ENCODE data around the gene LNPEP.
A peak's percentile ranks its signal among the peaks of the same experiment; 100 is the strongest.

The LNPEP gene

DNA sequence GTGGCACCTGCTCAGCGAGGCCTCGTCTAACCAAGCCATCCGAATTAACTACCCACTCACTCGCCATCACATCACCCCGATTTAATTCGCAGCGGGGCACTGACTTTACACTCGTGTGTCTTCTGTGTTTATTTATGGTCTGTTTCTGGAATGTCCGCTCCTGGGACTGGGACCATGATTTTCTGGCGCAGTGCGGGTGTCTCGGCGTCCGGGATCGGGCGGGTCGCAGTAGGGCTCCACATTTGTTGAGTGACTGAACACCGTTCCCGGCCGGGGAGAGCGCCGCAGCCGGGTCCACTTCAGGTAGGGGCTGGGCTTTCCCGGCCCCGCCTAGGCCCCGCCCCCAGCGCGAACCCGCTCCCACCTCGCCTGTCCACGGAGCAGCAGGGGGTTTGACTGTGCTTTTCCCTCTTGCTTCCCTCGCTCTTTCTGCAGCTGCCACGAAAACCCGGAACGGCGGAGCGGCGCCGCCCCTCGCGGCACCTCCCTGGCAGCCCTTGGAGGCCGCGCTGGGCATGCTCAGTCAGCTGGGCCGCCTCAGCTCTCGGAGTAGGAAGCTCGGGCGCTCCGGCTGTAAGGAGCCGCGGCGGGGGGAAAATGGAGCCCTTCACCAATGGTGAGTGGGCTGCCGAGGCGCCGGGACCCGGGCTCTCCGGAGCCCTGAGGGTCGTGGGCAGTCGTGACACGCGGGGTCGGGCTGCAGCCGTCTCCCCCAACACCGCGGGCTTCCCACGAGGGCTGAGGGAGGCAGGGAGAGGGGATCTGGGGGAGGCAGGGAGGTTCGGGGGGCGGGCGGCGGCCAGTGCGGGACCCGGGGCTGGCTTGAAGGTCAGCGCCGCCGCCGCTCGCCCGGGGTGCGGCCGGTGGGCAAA, at the start of gene LNPEP:
LNPEP (plus strand) TSS at position 522 of the 872 bp plus-strand sequence; CDS start at position 598, 76 bp downstream.
- DNase-seq, result peak; percentile 91 to 95

DNA sequence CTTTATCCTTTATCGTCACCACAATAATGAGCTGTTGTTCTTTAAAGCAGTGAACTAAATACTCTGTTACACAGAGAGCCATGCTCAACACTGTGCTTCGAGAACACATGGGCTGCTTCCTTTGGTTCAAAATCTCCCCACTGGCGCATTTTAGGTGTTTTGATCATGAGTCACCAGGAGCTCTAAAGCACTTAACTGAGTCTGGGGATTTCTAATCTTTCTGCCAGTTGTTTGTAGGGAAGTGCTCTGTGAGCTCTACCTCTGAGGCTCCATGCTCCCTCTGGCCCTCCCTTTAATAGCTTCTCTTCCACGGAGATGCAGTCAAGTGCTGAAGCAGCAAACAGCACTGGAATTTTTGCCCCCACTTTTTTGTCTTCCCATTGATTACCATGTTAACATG, 42.5 kb upstream of the LNPEP start:
- no peak for DNase-seq

DNA sequence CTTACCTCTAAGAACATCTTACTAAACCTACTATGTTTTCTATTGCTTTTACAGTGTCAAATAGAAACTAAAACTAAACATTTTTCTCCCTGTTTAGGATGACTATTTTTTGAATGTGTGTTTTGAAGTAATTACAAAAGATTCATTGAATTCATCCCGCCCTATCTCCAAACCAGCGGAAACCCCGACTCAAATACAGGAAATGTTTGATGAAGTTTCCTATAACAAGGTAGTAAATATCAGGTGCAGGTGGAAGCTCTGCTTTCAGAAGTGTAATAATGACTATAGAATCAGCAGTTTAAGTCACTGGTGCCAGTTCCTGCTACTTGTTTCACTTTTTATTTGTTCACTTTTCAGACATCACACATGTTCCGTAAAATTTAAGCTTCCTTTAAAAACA, 39.6 kb upstream of the LNPEP start:
- DNase-seq, result no peak

DNA sequence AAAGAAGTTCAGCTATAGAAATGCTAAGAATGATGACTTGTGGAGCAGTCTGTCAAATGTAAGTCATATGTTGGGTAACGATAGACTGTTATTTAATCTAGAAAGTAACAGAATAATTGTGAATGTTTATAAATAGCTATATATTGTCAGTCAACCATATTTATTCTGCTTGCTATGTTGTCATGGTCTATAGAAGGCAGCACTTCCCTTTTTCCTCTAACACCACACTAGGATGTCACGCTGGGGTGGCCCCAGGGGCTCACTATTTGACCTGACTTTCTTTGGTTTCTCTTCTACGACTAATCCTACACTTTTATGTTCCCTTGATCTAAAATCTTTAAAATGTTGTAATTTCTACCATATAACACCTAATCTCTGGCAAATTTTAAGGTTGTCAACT, 39.1 kb upstream of the LNPEP start:
- DNase-seq, result no peak

DNA sequence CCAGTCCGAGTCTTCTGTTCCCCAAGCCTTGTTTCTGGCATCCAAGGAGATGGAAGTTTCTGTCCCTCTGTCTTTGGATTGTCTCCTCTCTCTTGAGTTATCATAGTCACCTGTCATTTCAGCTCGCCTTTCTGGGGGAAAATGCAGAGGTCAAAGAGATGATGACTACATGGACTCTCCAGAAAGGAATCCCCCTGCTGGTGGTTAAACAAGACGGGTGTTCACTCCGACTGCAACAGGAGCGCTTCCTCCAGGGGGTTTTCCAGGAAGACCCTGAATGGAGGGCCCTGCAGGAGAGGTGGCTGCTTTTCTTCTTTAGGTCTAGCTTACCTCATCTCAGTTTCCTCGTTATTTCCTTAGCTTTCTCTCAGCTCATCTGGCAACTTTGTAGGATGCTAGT, 34.5 kb upstream of the LNPEP start:
- DNase-seq, result no peak

DNA sequence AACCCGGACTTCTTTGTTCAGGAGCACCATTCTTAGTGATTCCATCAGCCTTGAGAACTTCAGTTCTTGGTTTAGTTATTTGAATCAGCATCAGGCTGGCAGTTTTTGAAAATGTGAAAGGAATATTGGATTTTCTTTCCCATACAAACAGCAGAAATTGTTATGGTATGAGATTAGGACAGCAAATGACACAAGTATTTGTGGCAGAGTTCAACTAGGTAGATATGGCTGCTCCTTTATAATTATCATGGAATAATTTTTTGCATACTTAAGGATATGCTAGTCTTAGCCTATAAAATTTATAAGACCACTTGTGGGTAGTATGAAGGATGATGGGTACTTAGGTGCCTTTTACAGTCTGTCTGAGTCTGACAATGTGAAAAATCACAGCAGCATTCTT, 34.0 kb upstream of the LNPEP start:
- DNase-seq, result no peak

DNA sequence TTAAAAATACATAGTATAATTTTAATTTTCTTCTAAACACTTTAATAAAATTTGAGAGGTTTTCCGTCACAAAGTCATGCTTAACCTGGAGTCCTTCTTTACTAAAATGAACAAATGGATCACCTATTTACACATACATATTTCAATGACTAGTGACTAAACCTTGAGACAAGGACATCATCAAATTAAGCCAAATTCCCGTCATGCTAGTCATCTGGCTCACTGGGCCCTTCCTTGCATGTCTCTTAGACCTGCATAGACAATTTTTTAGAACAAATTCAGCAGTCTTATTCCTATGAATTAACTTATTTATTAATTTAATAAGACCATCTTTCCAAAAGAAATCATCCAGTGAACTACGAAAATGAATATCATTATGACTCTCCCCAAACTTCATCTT, 33.0 kb upstream of the LNPEP start:
- no peak for DNase-seq

DNA sequence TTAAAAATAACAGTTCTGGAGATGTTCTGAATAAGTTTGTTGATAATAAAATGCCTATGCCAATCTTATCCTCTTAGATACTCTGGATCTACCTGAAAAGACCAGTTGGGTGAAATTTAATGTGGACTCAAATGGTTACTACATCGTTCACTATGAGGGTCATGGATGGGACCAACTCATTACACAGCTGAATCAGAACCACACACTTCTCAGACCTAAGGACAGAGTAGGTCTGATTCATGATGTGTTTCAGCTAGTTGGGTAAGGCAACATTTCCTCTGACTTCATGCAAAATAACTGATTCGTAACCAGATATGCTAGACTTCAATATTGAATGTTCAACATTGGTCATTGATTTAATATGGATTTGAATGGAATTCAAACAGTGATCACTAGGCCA, 32.6 kb upstream of the LNPEP start:
- DNase-seq, result no peak

DNA sequence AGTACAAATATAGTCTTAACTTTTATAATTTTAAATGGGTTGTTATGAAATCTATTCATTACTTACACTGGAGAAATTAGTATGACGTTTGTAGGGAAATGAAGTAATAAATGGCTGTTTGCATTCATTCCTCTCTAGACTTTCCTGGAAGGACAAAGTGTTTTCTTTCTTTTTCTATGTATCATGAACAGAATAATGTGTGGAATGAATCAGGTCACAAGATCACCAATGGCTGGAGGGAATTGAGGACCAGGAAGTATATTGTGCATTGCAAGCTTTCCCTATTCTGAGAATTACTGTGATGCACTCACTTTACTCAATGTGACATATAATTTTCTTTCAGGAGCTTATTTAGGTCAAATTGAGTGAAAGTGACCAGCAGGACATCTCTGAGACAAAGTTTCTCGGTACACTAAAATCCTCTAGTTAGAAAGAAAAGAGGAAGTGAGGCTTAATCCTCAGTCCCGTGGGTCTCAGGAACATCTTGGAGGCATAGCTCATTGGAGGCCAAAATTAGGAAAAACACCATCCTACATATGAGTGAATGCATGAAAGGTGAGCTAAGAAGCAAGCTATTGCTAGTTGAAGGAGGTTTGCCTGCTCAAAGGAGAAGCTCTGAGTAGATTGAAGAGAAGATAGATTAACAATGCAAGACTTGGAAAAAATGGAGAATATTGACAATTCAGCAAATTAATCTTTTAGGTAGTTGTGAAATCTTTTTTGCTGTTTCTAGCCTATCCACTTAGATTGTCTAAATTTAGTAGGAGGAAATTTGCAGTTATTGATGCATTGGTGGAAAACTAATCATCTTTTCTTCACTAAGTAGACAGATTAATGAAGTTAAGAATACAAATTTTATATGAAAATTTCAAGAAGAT, 31.6 kb upstream of the LNPEP start:
- no peak for DNase-seq

DNA sequence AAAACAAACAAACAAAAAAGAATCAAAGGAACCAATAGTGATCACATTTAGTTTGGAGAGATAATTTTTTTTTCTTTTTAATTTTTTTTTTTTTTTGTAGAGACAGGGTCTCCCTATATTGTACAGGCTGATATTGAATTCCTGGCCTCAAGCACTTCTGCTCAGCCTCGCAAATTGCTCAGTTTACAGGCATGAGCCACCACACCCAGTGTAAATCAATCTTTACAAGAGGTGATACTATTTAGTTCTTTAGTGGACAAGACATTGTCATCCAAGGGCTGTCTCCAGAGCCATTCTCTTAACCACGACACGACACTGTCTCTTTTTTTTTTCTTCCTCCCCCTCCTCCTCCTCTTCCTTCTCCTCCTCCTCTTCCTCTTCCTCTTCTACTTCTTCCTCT, 30.0 kb upstream of the LNPEP start:
- DNase-seq, result no peak

DNA sequence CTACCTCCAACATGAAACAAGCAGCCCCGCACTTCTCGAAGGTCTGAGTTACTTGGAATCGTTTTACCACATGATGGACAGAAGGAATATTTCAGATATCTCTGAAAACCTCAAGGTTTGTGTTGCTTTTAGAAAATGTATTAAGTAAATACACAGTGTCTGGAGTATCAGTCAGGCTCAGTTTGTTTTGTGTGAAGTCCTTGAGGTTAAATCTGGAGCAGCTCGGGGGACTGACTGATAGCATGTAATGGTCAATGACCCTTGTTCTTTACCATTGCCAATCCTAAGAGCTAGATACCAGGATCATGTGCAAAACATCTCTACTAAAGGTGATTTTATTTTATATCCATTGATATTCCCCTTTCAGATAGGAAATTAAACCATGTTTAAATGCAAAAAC, 26.9 kb upstream of the LNPEP start:
- DNase-seq, result no peak

DNA sequence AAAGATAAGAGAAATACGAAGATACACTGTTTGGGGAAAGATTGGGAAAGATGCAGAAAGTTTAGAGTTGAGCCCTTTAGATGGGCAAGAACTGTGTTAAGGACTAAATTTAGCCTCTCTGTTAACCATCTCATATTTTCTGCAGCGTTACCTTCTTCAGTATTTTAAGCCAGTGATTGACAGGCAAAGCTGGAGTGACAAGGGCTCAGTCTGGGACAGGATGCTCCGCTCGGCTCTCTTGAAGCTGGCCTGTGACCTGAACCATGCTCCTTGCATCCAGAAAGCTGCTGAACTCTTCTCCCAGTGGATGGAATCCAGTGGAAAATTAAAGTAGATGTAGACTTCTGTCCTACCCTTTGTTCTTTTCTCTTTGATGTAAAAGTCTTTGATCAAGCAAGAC, 26.4 kb upstream of the LNPEP start:
- DNase-seq, result no peak

DNA sequence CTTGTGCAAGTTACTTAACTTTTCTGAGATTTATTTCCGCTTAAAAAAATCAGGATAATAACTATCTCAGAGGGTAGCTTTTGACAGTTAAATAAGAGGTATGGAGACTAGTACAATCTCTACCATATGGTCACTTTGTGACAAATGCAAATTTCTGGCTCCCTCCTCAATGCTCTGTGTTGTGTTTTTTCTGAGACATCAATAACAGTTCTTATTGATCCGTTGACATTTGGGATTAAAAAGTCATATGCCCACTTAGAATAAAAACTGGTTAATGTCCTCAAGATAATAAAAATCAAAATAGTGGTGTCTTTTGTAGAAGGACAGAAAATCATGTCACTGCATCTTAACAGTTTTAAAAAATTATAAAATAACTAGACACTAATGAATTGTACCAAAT, 24.7 kb upstream of the LNPEP start:
- no peak for DNase-seq

DNA sequence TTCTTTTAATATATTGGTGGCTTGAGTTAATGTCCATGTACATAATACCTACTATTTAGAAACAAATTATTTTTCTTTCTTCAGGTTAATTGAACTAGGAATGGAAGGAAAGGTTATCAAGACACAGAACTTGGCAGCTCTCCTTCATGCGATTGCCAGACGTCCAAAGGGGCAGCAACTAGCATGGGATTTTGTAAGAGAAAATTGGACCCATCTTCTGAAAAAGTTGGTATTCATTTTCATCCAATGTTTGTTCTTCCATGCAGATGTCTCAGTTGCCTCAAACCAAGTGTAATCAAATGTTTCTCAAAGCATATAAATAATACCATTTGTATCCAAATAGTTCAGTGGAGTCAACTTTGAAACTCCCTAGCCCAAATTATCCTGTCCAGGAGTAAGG, 22.6 kb upstream of the LNPEP start:
- no peak for DNase-seq

DNA sequence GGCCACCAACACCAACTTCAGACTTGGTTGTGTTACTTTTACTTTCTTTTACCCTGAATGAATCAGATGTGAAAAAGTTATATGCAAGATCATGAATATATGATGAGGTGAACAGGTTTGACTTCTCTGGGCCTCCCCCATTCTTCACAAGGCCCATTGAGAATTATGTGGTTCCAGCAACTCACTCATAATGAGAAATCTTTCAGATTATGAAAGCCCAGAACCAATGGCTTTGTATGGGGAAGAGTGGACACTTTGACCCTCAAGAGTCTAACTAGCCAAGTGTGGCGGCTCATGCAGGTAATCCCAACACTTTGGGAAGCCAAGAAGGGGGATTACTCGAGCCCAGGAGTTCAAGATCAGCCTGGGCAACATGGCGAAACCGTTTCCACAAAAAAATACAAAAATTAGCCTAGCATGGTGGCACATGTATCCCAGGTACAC, 16.1 kb upstream of the LNPEP start:
- no peak for DNase-seq

DNA sequence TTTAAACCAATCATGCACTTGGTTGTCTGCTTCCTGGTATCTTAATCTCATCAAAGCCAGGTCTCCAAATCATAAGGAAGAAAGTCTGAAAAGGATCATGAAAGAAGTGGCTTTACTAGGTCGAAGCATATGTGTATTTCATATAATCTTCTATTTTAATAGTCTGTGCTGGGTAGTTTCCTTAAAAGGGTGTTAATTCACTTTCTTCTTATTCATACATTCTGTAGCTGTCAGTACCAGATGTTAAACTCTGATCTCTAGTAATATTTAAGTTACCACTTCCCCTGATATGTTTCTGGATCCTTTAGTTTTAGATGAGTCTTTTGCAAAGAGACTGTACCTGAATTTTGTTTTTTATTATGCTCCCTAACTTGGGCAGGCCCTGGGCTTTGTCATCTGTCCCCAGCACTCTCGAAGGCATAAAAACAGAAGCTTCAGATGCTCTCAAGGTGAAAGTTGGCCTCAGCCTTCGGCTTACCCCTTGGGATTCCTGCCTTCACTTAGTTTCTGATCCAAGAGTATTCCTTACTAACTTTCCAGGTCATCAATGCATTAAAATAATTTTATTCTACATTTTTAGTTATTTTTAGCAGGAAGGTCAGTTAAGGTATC, 15.0 kb upstream of the LNPEP start:
- DNase-seq, result no peak

DNA sequence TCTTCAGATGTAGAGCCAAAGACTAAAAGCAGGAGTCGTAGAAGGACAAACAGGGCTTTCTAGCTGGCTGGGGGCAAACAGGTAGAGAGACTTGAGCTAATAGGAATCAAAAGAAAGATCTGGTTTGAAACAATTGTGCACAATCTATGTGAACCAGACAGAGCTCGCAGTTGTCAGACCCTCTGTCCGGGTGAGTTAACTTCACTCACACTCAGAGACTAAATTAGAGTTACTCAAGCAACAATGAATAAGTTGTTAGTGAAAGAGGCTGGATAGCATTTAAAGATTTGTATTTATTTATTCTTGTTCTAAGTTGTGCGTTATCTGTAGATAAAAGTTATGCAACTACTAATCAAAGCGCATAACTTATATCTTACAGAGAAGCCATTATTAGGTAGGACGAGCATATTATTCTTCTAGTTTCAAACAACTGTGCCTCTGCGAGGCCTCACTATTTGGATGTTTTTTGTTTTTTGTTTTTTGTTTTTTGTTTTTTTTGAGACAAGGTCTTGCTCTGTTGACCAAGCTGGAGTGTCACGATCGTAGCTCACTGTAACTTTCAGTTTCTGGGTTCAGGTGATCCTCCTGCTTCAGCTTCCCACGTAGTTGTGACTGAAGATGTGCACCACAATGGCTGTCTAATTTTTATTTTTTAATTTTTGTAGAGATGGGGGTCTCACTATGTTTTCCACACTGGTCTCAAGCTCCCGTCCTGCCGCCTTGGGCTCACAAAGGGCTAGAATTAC, 13.2 kb upstream of the LNPEP start:
- no peak for DNase-seq

DNA sequence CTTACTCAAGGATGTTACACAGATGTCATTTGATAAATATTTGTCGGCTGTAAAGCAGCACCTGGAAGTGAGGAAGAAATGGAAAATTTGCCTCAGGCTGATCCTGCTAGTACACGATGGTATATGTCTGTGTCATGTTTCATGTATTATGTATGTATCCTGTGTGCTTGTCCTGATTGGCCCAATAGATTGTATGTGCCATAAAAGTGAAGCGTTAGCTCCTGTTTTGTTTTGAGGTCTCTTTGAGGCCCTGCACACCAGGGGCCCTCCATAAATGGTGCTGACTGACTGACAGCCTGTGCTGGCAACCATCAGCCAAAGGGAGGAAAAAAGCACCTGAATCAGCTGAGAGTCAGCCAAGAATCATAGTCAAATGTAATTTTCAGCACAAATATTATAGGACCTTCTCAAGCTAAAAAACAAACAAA, 11.8 kb upstream of the LNPEP start:
- no peak for DNase-seq

DNA sequence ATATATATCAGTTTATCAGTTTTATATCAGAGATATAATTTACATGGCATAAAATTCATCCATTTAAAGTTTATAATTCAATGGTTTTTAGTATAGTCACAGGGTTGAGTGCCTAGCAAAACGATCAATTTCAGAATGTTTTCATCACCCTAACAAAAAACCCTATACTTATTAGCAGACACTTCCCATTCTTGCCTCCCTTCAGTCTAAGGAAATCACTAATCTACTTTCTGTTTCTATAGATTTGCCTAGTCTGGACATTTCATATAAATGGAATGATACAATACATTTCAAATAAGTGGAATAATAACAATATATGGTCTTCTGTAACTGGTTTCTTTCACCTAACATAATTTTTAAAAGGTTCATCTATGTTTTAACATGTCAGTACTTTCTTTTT, 9.6 kb upstream of the LNPEP start:
- DNase-seq, result no peak

DNA sequence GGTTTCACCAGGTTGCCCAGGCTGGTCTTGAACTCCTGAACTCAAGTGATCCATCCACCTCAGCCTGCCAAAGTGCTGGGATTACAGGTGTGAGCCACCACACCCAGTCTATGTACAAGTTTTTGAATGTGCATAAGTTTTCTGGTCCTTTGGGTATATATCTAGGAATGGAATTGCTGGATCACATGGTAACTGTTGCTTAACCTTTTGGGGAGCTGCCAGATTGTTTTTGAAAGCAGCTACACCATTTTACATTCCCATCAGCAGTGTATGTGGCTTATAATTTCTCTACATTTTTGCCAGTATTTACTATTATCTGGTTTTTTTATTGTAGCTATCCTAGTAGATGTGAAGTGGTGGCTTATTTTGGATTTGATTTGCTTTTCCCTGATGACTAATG, 8.9 kb upstream of the LNPEP start:
- DNase-seq, result no peak

DNA sequence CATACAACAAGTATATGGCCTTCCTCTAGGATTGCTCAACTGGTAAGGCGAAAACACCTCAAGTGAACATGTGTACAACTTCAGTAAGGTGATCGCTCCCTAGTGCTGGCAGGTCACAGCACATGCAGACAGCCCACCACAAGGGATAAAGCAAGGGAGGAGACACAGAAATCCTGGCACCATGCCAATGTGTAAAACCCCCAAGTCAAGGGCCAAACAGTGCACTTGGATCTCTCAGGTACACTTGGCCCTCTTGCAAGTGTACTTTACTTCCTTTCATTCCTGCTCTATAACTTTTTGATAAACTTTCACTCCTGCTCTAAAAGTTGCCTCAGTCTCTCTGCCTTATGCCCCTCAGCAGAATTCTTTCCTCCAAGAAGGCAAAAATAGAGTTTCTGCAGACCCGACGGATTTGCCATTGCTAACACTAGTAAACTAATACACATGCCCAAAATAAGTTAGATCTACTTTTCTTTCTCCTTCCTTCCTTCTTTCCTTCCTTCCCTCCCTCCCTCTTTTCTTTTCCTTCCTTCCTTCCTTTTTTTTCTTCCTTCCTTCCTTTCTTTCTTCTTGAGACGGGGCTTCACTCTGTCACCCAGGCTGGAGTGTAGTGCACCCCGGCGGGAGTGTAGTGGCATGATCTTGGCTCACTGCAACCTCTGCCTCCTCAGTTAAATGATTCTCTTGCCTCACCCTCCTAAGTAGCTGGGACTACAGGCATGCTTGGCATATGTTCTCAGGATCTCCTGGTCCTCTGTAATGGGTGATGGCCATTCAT, 6.8 kb upstream of the LNPEP start:
- no peak for DNase-seq

DNA sequence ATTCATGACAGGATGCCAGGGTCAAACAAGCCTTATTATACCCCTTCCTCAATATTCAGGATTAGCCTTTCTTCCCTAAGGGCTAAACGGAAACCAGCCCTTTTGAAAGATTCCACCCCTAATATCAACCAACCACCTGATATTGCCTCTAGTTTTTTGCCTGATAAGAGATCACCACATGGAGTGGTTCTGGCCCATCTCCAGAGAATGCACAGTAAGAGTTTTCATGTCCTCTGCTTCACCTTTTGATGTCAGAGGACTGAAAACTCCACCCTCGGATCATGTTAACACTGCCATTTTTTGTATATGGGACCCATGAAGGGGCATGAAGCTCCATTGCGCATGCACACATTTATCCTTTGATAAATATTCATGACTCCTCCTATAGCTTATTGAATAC, 5.8 kb upstream of the LNPEP start:
- no peak for DNase-seq
